K562 (cell line): ENCODE results near the gene LBP. TPM values are rescaled to one million over a fixed set of nuclear protein-coding genes. Genes with fewer than 3 reads are reported as not detected.

Experiments
- ATAC-seq: fragments of 200-7000 bp; cut with Tn5 transposase; 3 replicates; pipeline ENCODE4 v1.9.1; 2020; ENCODE audit warnings: moderate library complexity
- BruUV-seq: library from RNA; stranded (reverse); fragments of 400-500 nt; replicated peaks from 2 replicates; lab custom pipeline; 2021; lab: Mats Ljungman, UMichigan
- CTCF ChIA-PET: fragments of 300-600 bp; formaldehyde crosslinking; extraction: SDS; loops from one replicate; lab custom pipeline; 2021; ENCODE audit warnings: low intra/inter-chr PET ratio; lab: Yijun Ruan, JAX
- POLR2A ChIA-PET: fragments of 300-600, 350-650 bp; sonication (Branson Sonifier 250); formaldehyde crosslinking; extraction: SDS; loops from one replicate; lab custom pipeline; 2021; ENCODE audit warnings: antibody characterized with exemption, inconsistent platforms; lab: Yijun Ruan, JAX
- DNase-seq, 4 experiments: peaks; one replicate each; pipeline versions ENCODE4 v3.0.0 to v3.0.0-alpha.2; 2011 to 2018; ENCODE audit warnings: low spot score in 3 of 4, mixed read lengths in 3 of 4; ENCODE audit errors: extremely low read depth in 1 of 4
- FAIRE-seq: peaks from 2 replicates; lab custom pipeline; 2011; peaks lifted over from hg19 to GRCh38; lab: Jason Lieb, UNC
- H2AFZ ChIP-seq: 2 replicates; pipeline ENCODE4 v1.6.0; 2011; ENCODE audit warnings: low read depth, low read length, control low read depth, inconsistent platforms
- H3K27ac ChIP-seq: fragments of 200-600 bp; 3 replicates; pipeline ENCODE4 v1.8.0; 2011; ENCODE audit warnings: low read depth, mild to moderate bottlenecking, control low read depth, inconsistent platforms, low read length, moderate library complexity, mixed read lengths; ENCODE audit errors: extremely low read depth
- H3K27me3 ChIP-seq, 2 experiments: fragments of 300-600 bp in 1 of 2; 2 replicates in 1 of 2; 3 replicates in 1 of 2; pipeline versions ENCODE4 v1.6.0 to v1.8.0; 2011; ENCODE audit warnings: inconsistent platforms in 2 of 2, low read length in 2 of 2, mild to moderate bottlenecking in 1 of 2, mixed read lengths in 1 of 2, moderate library complexity in 1 of 2; ENCODE audit not compliant: control insufficient read depth in 2 of 2, insufficient read depth in 2 of 2
- H3K36me3 ChIP-seq: fragments of 300-600 bp; 3 replicates; pipeline ENCODE4 v1.8.0; 2011; ENCODE audit warnings: mild to moderate bottlenecking, low read length, inconsistent platforms; ENCODE audit not compliant: control insufficient read depth, insufficient read depth
- H3K4me1 ChIP-seq, 2 experiments: fragments of 200-600 bp in 1 of 2; replicated peaks in 1 of 2; 2 replicates in 1 of 2; 3 replicates in 1 of 2; pipeline versions ENCODE4 v1.5.1 to v1.8.0; 2011; ENCODE audit warnings: inconsistent platforms in 2 of 2, low read length in 2 of 2, mild to moderate bottlenecking in 1 of 2, mixed read lengths in 1 of 2, moderate library complexity in 1 of 2; ENCODE audit not compliant: control insufficient read depth in 2 of 2, insufficient read depth in 2 of 2
- H3K4me2 ChIP-seq: 2 replicates; pipeline ENCODE4 v1.6.1; 2011; ENCODE audit warnings: low read length, control low read depth, inconsistent platforms, mixed read lengths; ENCODE audit not compliant: insufficient read depth
- H3K4me3 ChIP-seq: fragments of 200-600 bp; sonication (generic), shearing (Covaris generic); 2 replicates; pipeline ENCODE4 v1.5.1; 2016; ENCODE audit warnings: control low read depth, inconsistent platforms
- H3K79me2 ChIP-seq: fragments of 200-600 bp; 3 replicates; pipeline ENCODE4 v1.8.0; 2011; ENCODE audit warnings: low read length, inconsistent platforms; ENCODE audit not compliant: control insufficient read depth, insufficient read depth
- H3K9ac ChIP-seq, 2 experiments: 2 replicates each; pipeline versions ENCODE4 v1.6.0 to v1.6.1; 2011; ENCODE audit warnings: low read depth in 2 of 2, low read length in 2 of 2, control low read depth in 1 of 2, inconsistent platforms in 1 of 2, mild to moderate bottlenecking in 1 of 2, mixed read lengths in 1 of 2; ENCODE audit not compliant: insufficient read depth in 1 of 2
- H3K9me1 ChIP-seq: one replicate; pipeline ENCODE4 v1.6.0; 2011; ENCODE audit warnings: inconsistent platforms, mild to moderate bottlenecking, low read length, moderate library complexity; ENCODE audit not compliant: control insufficient read depth, insufficient read depth
- H3K9me3 ChIP-seq: replicated peaks from 2 replicates; pipeline ENCODE4 v1.5.1; 2011; ENCODE audit warnings: low read depth, low read length, inconsistent platforms; ENCODE audit not compliant: control insufficient read depth, insufficient read depth
- H4K20me1 ChIP-seq: replicated peaks from 2 replicates; pipeline ENCODE4 v1.6.1; 2011; ENCODE audit warnings: low read length, inconsistent platforms, mixed read lengths; ENCODE audit not compliant: control insufficient read depth, insufficient read depth
- CCAR2 ChIP-seq: fragments of 200-400 bp; formaldehyde crosslinking; IDR thresholded peaks from 2 replicates; pipeline ENCODE4 v1.6.1; 2017; ENCODE audit warnings: mild to moderate bottlenecking, low read depth, low read length
- ELF1 ChIP-seq: fragments of 200-800 bp; sonication (Bioruptor generic); IDR thresholded peaks from 2 replicates; pipeline ENCODE4 v1.6.1; 2016; ENCODE audit warnings: missing genetic modification characterization, missing compliant biosample characterization
- FOXM1 ChIP-seq, 2 experiments: fragments of 450-650 bp in 1 of 2; sonication (generic) in 1 of 2; formaldehyde crosslinking in 1 of 2; IDR thresholded peaks; 2 replicates each; pipeline versions ENCODE4 v1.6.1 to v1.9.0; 2017 to 2022; ENCODE audit warnings: low read depth in 2 of 2, mild to moderate bottlenecking in 2 of 2, missing genetic modification reagents in 1 of 2, moderate library complexity in 1 of 2
- HMG20A ChIP-seq: fragments of 450-650 bp; formaldehyde crosslinking; conservative IDR thresholded peaks from 2 replicates; pipeline ENCODE4 v1.4.0; 2020; ENCODE audit warnings: mild to moderate bottlenecking, mixed read lengths
- MTA3 ChIP-seq: fragments of 450-650 bp; formaldehyde crosslinking; IDR thresholded peaks from 2 replicates; pipeline ENCODE4 v1.6.1; 2017; ENCODE audit warnings: mild to moderate bottlenecking, borderline replicate concordance
- PRPF4 ChIP-seq: fragments of 200-400 bp; formaldehyde crosslinking; IDR thresholded peaks from one replicate; pipeline ENCODE4 v1.6.1; 2017; ENCODE audit warnings: low read length, low read depth, mild to moderate bottlenecking; ENCODE audit not compliant: insufficient read depth, poor library complexity, severe bottlenecking
- RBM17 ChIP-seq: fragments of 200-400 bp; formaldehyde crosslinking; IDR thresholded peaks from 2 replicates; pipeline ENCODE4 v1.6.1; 2017; ENCODE audit warnings: low read depth, mild to moderate bottlenecking, low read length, borderline replicate concordance
- RREB1 ChIP-seq: fragments of 250-450 bp; sonication (Bioruptor Pico); IDR thresholded peaks from 2 replicates; pipeline ENCODE4 v1.4.0; 2020
- SMARCA5 ChIP-seq: fragments of 450-650 bp; IDR thresholded peaks from 2 replicates; pipeline ENCODE4 v1.6.1; 2016
- SNRNP70 ChIP-seq: fragments of 200-400 bp; formaldehyde crosslinking; optimal IDR thresholded peaks from 2 replicates; pipeline ENCODE3; 2017; ENCODE audit warnings: low read depth, low read length
- STAG1 ChIP-seq: sonication (generic); formaldehyde crosslinking; IDR thresholded peaks from 2 replicates; pipeline ENCODE4 v1.5.0; 2020; ENCODE audit warnings: missing genetic modification reagents, borderline replicate concordance
- ZNF24 ChIP-seq: fragments of 450-650 bp; IDR thresholded peaks from 2 replicates; pipeline ENCODE4 v1.6.1; 2016
- WGBS: fragments of 100-300 bp; shearing (Covaris generic); methylation state at CpG from one replicate; pipeline ENCODE4 v1.1.6; 2016; ENCODE audit warnings: low coverage, mixed read lengths; ENCODE audit not compliant: insufficient coverage; ENCODE audit errors: missing lambda C conversion rate; 5-methylcytosine and 5-hydroxymethylcytosine counted together
- in situ Hi-C: fragments of 300-500 bp; cut with MboI; formaldehyde crosslinking; loops from 4 replicates; pipeline ENCODE4 v1.15.0; 2018; ENCODE audit warnings: inconsistent platforms, mixed read lengths
- intact Hi-C: fragments of 100-400 bp; cut with micrococcal nuclease; formaldehyde crosslinking; loops from 2 replicates; pipeline ENCODE4 v1.14.2; 2022
- polyA plus RNA-seq, 8 experiments: library from polyadenylated mRNA; depleted of rRNA in 4 of 8; stranded (reverse) in 5 of 8; unstranded in 3 of 8; fragments of >200 nt; fragmentation: Nextera tagmentation in 2 of 8; fragmentation: Illumina TruSeq in 1 of 8; extraction: Ambion mirVana in 2 of 8; extraction: Trizol in 1 of 8; gene quantifications; 2 replicates each; pipeline versions ENCODE4 v1.2.1 to v1.2.3, GENCODE V29; 2011 to 2014; ENCODE audit warnings: inconsistent platforms in 1 of 8, missing spikeins in 1 of 8
- total RNA-seq, 7 experiments: library from RNA; depleted of rRNA in 6 of 7; stranded (reverse); fragments of >200 nt in 6 of 7; fragmentation: Illumina TruSeq in 2 of 7; extraction: Trizol in 2 of 7; gene quantifications; 2 replicates each; pipeline versions ENCODE4 v1.2.1 to v1.2.3, GENCODE V29; 2011 to 2021; ENCODE audit warnings: low replicate concordance in 1 of 7

Gene LBP
- total and polyA plus RNA-seq, 9 of the 15 experiments (the other 6 are each of a cell fraction or from before 2014, with no cell fraction given): 0.06 to 0.31 (median 0.09) TPM; not detected in 3

GRCh38 chr20:38355161-38356012 is 9.1 kb downstream of the LBP start:
- in situ Hi-C loops (no loop called here), intact Hi-C loops (no loop called here)
- no peaks in the 10 kb centered on the region for H3K36me3 ChIP-seq
- WGBS: 38% methylated on average over 16 of the region's 18 CpGs
- H4K20me1 ChIP-seq: no peaks in the 10 kb centered on the region
- no peak overlapping the region for H3K27ac ChIP-seq
- H3K79me2 ChIP-seq: no peaks in the 10 kb centered on the region
- H3K4me3 ChIP-seq: no peak overlapping the region
- no peak overlapping the region for H2AFZ ChIP-seq
- H3K4me2 ChIP-seq: no peak overlapping the region
- ATAC-seq (no peak), DNase-seq (no peak), FAIRE-seq (no peak)
- H3K9ac ChIP-seq: no peak overlapping the region
- BruUV-seq: no TSS peak
- CTCF ChIA-PET: no interaction called here
- POLR2A ChIA-PET: interaction anchor here (0.6 kb wide), 2 partner anchors 13 to 53 kb away, joined by 3 to 4 read pairs; no protein-coding TSS in a partner anchor
- no peaks in the 10 kb centered on the region for H3K9me1 ChIP-seq
- H3K4me1 ChIP-seq: peaks cover 19 to 32% of the 10 kb centered on the region in 2 experiments
- 0 out of 5 replicates have a peak, but pooled peaks cover 0 to 3% of the 10 kb centered on the region in 2 experiments for H3K27me3 ChIP-seq
- H3K9me3 ChIP-seq: no peaks in the 10 kb centered on the region
- TF ChIP-seq RBM17 (no peak), MTA3 (no peak), SNRNP70 (no peak), RREB1 (no peak), STAG1 (CRISPR knock-in tag) (no peak), CCAR2 (no peak), ELF1 (tag) (no peak), PRPF4 (no peak), ZNF24 (no peak), HMG20A (CRISPR knock-in tag) (no peak), SMARCA5 (no peak), FOXM1 (IDR thresholded peaks at IDR 0.05; ENCODE audit: low read depth) (no peak), FOXM1 (CRISPR knock-in tag; IDR thresholded peaks at IDR 0.05; ENCODE audit: low read depth) (no peak)
